Medulla oblongata (tissue), 1 donor: ENCODE data around the gene CFAP65.

Experiments
- DNase-seq: peaks from one replicate; pipeline ENCODE4 v3.0.0-alpha.2; 2015; ENCODE audit errors: extremely low spot score

CFAP65 gene

DNA sequence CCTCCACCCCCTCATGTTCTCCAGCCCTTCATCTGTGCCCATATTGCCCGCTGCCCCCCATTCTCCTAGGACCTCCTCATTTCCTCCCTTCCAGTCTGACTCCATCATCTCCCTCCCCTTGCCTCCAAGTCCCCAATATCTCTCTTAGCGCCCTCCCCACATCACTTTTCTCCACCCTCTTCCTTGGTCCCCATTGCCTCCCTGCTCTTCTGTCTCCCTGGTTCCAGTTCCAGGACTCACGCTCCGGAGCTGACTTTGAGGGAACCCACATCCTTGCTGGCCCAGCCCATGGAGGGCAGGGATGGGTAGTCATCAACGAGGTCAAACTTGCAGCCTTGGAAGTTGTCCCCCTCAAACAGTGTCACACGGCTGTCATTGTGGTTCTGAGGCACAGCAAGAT is 50.7 kb downstream of the CFAP65 start:
- no peak for DNase-seq

DNA sequence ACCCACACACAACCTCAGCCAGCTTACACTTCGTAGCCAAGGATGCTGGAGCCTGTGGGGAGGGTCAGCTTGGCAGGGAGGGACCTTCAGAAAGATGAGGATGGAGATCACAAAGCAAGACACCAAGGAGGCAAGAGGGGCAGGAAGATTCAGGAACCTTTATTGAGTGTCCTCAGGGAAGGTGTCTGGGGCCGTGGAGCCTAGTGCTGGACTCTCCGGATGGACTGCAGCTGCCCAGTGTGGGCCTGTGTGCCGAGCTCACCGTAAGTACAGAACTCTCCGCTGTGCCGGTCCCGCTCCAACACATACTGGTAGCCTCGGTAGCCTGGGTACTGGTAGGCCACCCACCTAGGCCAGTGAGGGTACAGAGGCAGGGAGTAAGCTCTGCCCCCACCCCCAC is 51.3 kb downstream of the CFAP65 start:
- DNase-seq: no peak

GRCh38 chr2:218988650-218989049 is 52.7 kb downstream of the CFAP65 start:
- DNase-seq: no peak

DNA sequence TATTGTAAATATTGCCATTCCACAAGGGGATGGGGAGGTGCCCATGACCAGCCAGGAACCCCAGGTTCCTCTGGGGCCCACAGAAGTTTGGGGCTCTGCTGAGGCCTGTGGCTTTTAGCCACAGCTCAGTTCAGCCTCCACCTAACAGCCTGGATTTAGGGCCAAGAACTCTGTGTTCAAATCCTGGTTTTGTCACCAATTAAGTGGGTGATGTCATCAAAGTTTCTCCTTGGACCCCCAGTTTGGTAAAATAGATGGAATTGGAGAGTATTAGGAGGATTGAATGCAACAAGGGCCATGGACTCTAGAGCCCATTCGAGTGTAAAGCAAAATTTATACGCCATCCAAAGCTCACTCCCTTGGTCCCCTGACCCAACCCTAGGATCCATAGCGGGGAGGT is 53.2 kb downstream of the CFAP65 start:
- no peak for DNase-seq

GRCh38 chr2:218986148-218986761 is 55.1 kb downstream of the CFAP65 start:
- DNase-seq: no peak

- no peak for DNase-seq
Measured at GRCh38 chr2:218985325-218986091, 55.8 kb downstream of the CFAP65 start.

- no peak for DNase-seq
Measured at GRCh38 chr2:218985021-218985324, 56.3 kb downstream of the CFAP65 start, which contains the start of gene FEV. Gene FEV, minus strand, starts transcription at chr2:218985184. Its CDS starts 109 bp downstream, at chr2:218985075.

DNA sequence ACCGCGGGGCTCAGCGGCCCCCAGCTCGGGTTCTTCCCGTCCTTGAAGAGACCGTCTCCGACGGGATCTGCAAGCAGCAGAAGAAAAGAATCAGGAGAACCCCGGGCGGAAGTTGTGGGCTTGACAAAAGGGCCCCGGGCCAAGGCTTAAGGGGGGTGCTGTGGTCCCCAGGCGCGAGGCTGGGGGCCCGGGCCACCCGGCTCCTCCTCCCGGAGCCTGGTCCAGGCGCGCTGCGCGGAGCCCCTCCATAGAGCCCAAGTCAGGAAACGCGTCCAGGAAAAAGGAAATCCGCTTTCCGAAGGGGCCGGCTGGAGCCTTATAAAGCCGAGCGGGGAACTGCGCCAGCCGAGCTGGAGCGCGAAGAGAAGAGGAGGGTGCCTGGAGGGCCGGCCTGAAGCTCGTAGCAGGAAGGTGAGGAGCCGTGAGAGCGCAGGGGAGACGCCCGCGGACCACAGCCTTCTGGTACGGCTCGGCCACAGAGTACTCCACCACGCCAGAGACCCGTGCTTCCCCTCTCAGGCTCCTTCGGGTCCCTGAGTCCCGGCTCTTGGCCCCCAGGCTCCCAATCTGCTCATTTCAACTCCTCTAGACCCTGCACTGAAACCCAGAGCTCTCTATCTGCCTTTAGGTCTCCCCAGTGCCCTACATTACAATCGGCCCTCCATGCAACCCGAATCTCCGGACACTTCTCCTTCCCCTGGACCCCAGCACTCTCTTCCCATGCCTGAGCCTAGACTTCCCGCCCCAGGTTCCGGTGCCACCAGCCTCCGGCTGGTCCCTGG is 56.9 kb downstream of the CFAP65 start:
- DNase-seq: no peak

GRCh38 chr2:218983934-218984238 is 57.4 kb downstream of the CFAP65 start:
- DNase-seq: no peak

GRCh38 chr2:218983263-218983933 is 57.9 kb downstream of the CFAP65 start:
- no peak for DNase-seq

GRCh38 chr2:218982586-218983262 is 58.6 kb downstream of the CFAP65 start:
- DNase-seq: no peak

DNA sequence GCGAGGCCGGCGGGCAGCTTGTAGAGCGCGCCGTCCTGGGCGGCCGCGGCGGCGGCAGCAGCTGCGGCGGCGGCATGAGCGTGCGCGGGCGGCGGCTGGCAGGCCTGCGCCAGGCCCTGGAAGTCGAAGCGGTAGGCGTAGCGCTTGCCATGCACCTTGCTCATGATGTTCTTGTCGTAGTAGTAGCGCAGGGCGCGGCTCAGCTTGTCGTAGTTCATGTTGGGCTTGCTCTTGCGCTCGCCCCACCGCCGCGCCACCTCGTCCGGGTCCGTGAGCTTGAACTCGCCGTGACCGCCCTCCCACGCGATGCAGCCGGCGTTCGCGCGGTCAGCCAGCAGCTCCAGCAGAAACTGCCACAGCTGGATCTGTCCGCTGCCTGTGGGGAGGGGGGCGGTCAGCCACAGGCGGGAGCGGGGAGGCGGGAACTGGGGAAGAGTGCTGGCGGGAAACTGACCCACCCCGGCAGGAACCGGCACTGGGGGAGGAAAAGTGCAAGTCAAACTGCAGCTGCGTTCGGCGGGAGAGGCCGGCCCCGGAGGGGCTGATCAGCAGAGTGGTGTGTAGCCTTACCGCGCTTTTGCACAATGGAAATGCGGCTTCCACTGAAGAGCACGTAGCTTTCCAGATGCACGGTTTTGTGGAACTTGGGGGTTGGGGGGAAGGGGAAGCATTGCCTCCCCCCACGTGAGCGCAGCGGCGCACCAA is 59.3 kb downstream of the CFAP65 start:
- DNase-seq: no peak

GRCh38 chr2:218981390-218981880 is 59.9 kb downstream of the CFAP65 start:
- DNase-seq: no peak

- no peak for DNase-seq
Measured at GRCh38 chr2:218980735-218981389, 60.5 kb downstream of the CFAP65 start.

- DNase-seq: peak; percentile 76
Measured at GRCh38 chr2:218979846-218980734, 61.2 kb downstream of the CFAP65 start.

DNA sequence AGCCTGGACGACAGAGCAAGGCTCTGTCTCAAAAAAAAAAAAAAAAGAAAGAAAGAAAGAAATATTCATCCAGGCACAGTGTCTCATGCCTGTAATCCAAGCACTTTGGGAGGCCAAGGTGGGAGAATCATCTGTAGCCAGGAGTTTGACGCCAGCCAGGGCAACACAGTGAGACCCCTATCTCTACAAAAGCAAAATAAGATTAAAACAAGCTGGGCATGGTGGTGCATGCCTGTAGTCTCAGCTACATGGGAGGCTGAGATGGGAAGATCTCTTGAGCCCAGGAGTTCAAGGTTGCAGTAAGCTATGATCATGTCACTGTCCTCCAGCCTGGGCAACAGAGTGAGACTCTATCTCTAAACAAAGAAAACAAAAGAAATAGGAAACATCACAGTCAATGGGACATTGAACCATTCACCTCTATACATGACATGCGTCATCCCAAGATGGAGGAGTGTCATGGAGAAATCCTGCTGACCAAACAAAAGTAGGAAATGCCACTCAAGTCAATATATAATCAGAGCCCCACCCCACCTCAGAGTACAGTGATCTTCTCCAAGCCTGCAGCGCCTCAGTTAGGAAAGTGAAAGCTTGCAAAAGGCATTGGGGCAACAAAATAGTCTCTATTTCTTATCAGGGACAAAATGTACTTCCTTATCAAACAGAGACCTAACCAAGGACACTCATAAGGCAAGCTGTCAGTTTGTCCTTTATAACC is 66.1 kb downstream of the CFAP65 start:
- DNase-seq: no peak

- DNase-seq: no peak
Measured at GRCh38 chr2:218970894-218971293, 70.4 kb downstream of the CFAP65 start.

DNA sequence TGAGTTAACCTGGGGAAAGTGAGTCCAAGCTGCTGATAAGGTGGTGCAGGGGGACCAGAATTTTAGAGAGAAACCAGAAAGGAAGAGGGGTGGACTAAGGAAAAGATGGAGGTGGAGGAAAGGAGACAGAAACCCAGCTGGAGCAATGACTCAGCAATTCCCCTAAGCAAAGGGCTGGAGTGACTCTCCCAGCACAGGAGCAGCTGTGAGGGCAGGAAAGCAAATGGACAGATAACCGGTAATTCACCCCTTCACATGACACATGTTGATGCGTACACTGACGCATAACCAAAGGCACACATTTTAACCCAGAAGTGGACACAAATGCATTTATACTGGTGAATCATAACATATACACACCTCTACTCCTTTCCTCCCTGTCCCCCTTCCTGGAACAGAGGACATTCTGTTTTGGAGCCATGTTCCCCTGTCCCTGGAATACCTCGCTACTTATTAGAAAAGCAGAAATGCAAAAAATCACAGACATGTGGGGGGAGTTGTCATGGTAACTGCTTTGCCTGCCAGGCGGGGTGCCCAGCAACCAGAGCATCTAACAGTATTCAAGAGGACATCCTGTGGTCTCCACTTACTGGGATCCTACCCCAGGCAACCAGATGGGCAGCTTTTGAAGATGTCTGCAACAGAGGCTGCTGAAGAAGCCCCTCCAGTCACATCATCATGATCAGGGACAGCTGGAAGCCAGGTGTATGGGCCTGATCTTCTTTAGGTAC is 77.1 kb downstream of the CFAP65 start:
- DNase-seq: no peak
